ENCODE results near the gene RRAS2.
"Not testable (repeated sequence)": the region's sequence is repeated elsewhere in the genome, so short reads cannot be mapped to it uniquely, and the experiment has no call there.

The RRAS2 gene

GRCh38 chr11:14288189-14288935, 70.6 kb downstream of the RRAS2 start:
- Histone ChIP-seq H3K9me3 (ENCODE audit: control insufficient read depth, insufficient read depth, low read length) (no peaks in the 10 kb centered on the region), H3K4me3 (ENCODE audit: low read depth, low read length) (no peak overlapping the region), H3K4me1 (ENCODE audit: control insufficient read depth, insufficient read depth, low read length) (no peaks in the 10 kb centered on the region), H3K27me3 (ENCODE audit: control insufficient read depth, insufficient read depth, low read length) (no peaks in the 10 kb centered on the region), H3K9ac (ENCODE audit: low read depth, low read length) (no peak overlapping the region), H3K36me3 (ENCODE audit: control insufficient read depth, insufficient read depth, low read length) (peaks cover 3% of the 10 kb centered on the region)

- not testable (repeated sequence) for H3K9ac ChIP-seq (ENCODE audit: low read depth, low read length); H3K4me1 ChIP-seq (ENCODE audit: control insufficient read depth, insufficient read depth, low read length); H3K9me3 ChIP-seq (ENCODE audit: control insufficient read depth, insufficient read depth, low read length); H3K27me3 ChIP-seq (ENCODE audit: control insufficient read depth, insufficient read depth, low read length); H3K4me3 ChIP-seq (ENCODE audit: low read depth, low read length); H3K36me3 ChIP-seq (ENCODE audit: control insufficient read depth, insufficient read depth, low read length)
Observed at GRCh38 chr11:14278869-14279268, 80.1 kb downstream of the RRAS2 start.

- H3K36me3 ChIP-seq (ENCODE audit: control insufficient read depth, insufficient read depth, low read length): peaks cover 5% of the 10 kb centered on the region
- no peaks in the 10 kb centered on the region for H3K4me1 ChIP-seq (ENCODE audit: control insufficient read depth, insufficient read depth, low read length)
- no peak overlapping the region for H3K4me3 ChIP-seq (ENCODE audit: low read depth, low read length)
Observed at GRCh38 chr11:14275076-14275475, 83.9 kb downstream of the RRAS2 start.

GRCh38 chr11:14273895-14274294, 85.1 kb downstream of the RRAS2 start:
- H3K36me3 ChIP-seq (ENCODE audit: control insufficient read depth, insufficient read depth, low read length): peaks cover 5% of the 10 kb centered on the region
- no peak overlapping the region for H3K4me3 ChIP-seq (ENCODE audit: low read depth, low read length)
- H3K9me3 ChIP-seq (ENCODE audit: control insufficient read depth, insufficient read depth, low read length): no peaks in the 10 kb centered on the region
- H3K4me1 ChIP-seq (ENCODE audit: control insufficient read depth, insufficient read depth, low read length): no peaks in the 10 kb centered on the region
- H3K9ac ChIP-seq (ENCODE audit: low read depth, low read length): no peak overlapping the region
- no peaks in the 10 kb centered on the region for H3K27me3 ChIP-seq (ENCODE audit: control insufficient read depth, insufficient read depth, low read length)

More at GRCh38 chr11:14275076-14275475, 83.9 kb downstream of the RRAS2 start:
- no peak overlapping the region for H3K9ac ChIP-seq (ENCODE audit: low read depth, low read length)
- no peaks in the 10 kb centered on the region for H3K27me3 ChIP-seq (ENCODE audit: control insufficient read depth, insufficient read depth, low read length)
- H3K9me3 ChIP-seq (ENCODE audit: control insufficient read depth, insufficient read depth, low read length): no peaks in the 10 kb centered on the region

GRCh38 chr11:14270690-14271542, 88.1 kb downstream of the RRAS2 start:
- Histone ChIP-seq H3K9me3 (ENCODE audit: control insufficient read depth, insufficient read depth, low read length) (no peaks in the 10 kb centered on the region), H3K4me3 (ENCODE audit: low read depth, low read length) (no peak overlapping the region), H3K4me1 (ENCODE audit: control insufficient read depth, insufficient read depth, low read length) (no peaks in the 10 kb centered on the region), H3K9ac (ENCODE audit: low read depth, low read length) (no peak overlapping the region), H3K27me3 (ENCODE audit: control insufficient read depth, insufficient read depth, low read length) (no peaks in the 10 kb centered on the region), H3K36me3 (ENCODE audit: control insufficient read depth, insufficient read depth, low read length) (no peaks in the 10 kb centered on the region)

- Histone ChIP-seq H3K4me1 (ENCODE audit: control insufficient read depth, insufficient read depth, low read length) (no peaks in the 10 kb centered on the region), H3K9me3 (ENCODE audit: control insufficient read depth, insufficient read depth, low read length) (no peaks in the 10 kb centered on the region), H3K36me3 (ENCODE audit: control insufficient read depth, insufficient read depth, low read length) (peaks cover 2% of the 10 kb centered on the region), H3K4me3 (ENCODE audit: low read depth, low read length) (no peak overlapping the region), H3K27me3 (ENCODE audit: control insufficient read depth, insufficient read depth, low read length) (no peaks in the 10 kb centered on the region), H3K9ac (ENCODE audit: low read depth, low read length) (no peak overlapping the region)
Observed at GRCh38 chr11:14269692-14270573, 89.0 kb downstream of the RRAS2 start.

- Histone ChIP-seq H3K9me3 (ENCODE audit: control insufficient read depth, insufficient read depth, low read length) (no peaks in the 10 kb centered on the region), H3K27me3 (ENCODE audit: control insufficient read depth, insufficient read depth, low read length) (no peaks in the 10 kb centered on the region), H3K9ac (ENCODE audit: low read depth, low read length) (no peak overlapping the region), H3K4me3 (ENCODE audit: low read depth, low read length) (no peak overlapping the region), H3K4me1 (ENCODE audit: control insufficient read depth, insufficient read depth, low read length) (no peaks in the 10 kb centered on the region), H3K36me3 (ENCODE audit: control insufficient read depth, insufficient read depth, low read length) (peaks cover 3% of the 10 kb centered on the region)
Observed at GRCh38 chr11:14267861-14268635, 90.9 kb downstream of the RRAS2 start.

- H3K36me3 ChIP-seq (ENCODE audit: control insufficient read depth, insufficient read depth, low read length): peaks cover 3% of the 10 kb centered on the region
- H3K4me1 ChIP-seq (ENCODE audit: control insufficient read depth, insufficient read depth, low read length): no peaks in the 10 kb centered on the region
- no peak overlapping the region for H3K9ac ChIP-seq (ENCODE audit: low read depth, low read length)
- H3K9me3 ChIP-seq (ENCODE audit: control insufficient read depth, insufficient read depth, low read length): no peaks in the 10 kb centered on the region
- no peak overlapping the region for H3K4me3 ChIP-seq (ENCODE audit: low read depth, low read length)
- H3K27me3 ChIP-seq (ENCODE audit: control insufficient read depth, insufficient read depth, low read length): no peaks in the 10 kb centered on the region
Observed at GRCh38 chr11:14266622-14267021, 92.4 kb downstream of the RRAS2 start.

- Histone ChIP-seq H3K27me3 (ENCODE audit: control insufficient read depth, insufficient read depth, low read length) (no peaks in the 10 kb centered on the region), H3K9ac (ENCODE audit: low read depth, low read length) (no peak overlapping the region), H3K4me1 (ENCODE audit: control insufficient read depth, insufficient read depth, low read length) (no peaks in the 10 kb centered on the region), H3K9me3 (ENCODE audit: control insufficient read depth, insufficient read depth, low read length) (no peaks in the 10 kb centered on the region), H3K36me3 (ENCODE audit: control insufficient read depth, insufficient read depth, low read length) (peaks cover 3% of the 10 kb centered on the region), H3K4me3 (ENCODE audit: low read depth, low read length) (no peak overlapping the region)
Observed at GRCh38 chr11:14264966-14265365, 94.0 kb downstream of the RRAS2 start.

- no peaks in the 10 kb centered on the region for H3K9me3 ChIP-seq (ENCODE audit: control insufficient read depth, insufficient read depth, low read length)
- no peak overlapping the region for H3K9ac ChIP-seq (ENCODE audit: low read depth, low read length)
- H3K27me3 ChIP-seq (ENCODE audit: control insufficient read depth, insufficient read depth, low read length): peaks cover 8% of the 10 kb centered on the region
- H3K36me3 ChIP-seq (ENCODE audit: control insufficient read depth, insufficient read depth, low read length): peaks cover 3% of the 10 kb centered on the region
- H3K4me1 ChIP-seq (ENCODE audit: control insufficient read depth, insufficient read depth, low read length): no peaks in the 10 kb centered on the region
- no peak overlapping the region for H3K4me3 ChIP-seq (ENCODE audit: low read depth, low read length)
Observed at GRCh38 chr11:14262271-14262846, 96.6 kb downstream of the RRAS2 start.

Measured in iPS-15b (cell line).